HG03457 (cell line): ENCODE results near the gene PRRT1B.

ENCODE experiments used
- ATAC-seq: cut with Tn5 transposase; IDR thresholded peaks from one replicate; pipeline ENCODE4 v1.9.1; 2021; ENCODE audit warnings: moderate number of reproducible peaks; ENCODE audit not compliant: unreplicated experiment

The PRRT1B gene

DNA sequence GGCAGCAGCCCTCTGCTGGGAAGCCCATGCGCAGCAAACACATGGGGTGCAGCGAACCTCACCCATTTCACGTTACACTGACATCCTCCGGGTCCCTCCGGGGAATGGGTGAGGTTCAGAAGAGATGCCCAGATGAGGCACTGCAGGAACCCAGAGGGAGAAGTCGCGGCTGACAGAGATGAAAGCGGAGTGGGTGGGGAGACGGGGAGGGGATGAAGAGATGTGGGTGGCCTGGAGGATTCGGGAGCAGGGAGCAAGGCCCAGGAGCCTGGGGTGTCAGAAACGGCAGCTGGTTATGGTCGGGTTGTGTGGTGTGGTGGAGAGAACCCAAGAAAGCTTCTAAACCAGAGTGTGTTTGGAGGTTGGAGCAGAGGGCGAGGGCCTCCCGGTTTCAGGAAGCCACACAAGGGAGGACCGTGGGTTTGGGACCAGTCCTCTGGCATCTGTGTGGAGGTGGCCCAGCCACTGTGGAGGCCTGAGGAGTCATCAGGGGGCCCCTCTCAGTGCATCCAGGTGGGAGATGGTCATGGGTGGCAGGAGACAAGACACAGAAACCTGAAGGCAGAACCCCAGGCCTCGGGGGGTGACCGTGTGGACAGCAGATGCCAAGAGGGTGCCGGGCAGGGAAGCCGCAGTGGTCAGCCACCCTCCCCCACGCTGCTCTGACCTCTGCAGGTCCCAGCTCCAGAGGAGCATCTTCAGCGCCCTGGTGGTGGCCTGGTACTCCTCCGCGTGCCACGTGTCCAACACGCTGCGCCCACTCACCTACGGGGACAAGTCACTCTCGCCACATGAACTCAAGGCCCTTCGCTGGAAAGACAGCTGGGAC, 22.9 kb upstream of the PRRT1B start:
- ATAC-seq, result no peak

DNA sequence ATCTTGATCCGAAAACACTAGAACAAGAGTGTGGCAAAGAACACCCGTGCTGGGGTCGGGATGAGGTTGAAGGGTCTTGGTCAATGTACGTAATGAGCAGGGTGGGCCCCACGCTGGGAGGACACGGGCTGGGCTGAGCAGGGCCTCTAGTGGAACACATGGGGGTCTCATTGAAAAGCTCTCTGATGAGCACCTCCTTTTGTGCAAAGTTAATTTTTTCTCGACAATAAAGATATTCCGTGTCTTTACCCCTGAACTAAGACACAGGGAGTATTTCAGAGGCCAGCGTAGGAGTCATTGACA, 22.3 kb upstream of the PRRT1B start:
- no peak for ATAC-seq

DNA sequence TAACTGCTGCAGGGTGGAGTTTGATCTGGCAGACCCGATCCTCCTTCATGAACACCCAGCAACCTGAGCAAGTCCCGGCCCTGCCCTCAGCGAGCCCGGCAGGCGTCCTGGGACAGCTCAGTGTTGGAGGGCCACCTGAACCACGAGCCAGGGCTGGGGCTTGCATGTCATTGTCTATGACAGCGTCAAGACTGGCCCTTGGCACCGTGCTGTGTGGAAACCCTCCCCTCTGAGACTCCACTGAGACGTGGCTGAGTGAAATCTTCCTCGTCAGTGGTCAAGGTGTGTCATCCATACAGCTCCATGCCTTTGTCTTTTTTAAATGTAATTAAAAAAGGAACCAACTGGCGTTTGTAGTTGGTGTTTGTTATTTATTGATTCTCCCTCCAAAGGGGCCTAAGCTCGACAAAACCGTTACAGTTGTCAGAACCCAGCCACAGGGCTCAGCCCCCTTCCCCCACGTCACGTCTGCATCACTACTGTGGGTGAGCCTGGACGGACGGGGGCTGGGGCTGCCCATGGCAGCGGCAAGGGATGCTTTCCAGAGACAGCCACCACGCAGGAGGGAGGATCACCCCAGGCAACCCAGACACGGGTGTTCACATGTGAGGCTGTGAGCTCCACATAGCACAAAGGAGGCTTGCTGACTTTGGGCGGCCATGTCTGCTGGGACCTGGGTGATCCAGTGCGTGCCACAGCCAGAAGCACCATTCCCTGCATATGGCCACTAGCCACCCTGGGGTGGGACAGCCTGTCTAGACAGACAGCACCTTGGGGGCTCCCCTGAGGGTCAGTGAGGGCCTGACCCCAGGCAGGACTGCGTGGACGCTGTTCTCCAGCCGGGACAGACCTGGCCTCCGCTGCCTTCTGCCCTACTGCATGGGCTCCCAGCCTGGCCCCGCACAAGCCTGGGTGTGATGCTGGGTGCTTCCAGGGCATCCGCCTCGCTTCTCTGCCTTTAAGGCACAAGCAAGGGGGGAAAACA, 21.6 kb upstream of the PRRT1B start:
- ATAC-seq, result no peak

DNA sequence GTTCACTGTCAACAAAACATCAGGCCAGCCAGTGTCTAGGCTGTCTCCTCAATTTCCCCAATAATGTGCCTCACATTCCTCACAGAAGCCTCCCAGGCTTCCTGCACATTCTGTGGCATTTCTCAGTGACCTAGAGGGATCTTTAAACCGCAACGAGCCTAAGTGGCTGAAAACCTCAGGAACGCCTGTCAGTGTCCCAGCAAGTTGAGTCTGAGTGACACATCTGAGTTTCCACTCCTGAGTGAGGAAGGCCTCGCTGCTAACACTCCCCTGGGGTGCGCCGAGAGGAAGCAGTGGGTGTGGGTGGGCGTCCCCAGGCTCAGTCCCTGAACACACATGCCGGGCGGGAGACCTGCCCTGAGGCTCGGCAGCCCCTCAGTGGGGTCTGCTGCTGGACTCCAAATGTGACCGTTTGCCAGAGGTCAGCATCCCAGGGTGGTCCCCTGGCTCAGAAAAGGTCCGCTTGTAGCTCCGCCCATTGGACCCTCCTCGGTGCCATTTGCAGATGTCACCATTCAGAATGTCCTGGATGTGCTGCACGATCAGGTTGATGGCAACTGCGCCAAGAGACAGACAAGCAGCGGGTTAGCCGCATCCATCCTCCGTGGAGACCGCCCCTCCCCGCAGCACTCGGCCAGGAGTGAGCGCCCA, 20.5 kb upstream of the PRRT1B start:
- no peak for ATAC-seq

DNA sequence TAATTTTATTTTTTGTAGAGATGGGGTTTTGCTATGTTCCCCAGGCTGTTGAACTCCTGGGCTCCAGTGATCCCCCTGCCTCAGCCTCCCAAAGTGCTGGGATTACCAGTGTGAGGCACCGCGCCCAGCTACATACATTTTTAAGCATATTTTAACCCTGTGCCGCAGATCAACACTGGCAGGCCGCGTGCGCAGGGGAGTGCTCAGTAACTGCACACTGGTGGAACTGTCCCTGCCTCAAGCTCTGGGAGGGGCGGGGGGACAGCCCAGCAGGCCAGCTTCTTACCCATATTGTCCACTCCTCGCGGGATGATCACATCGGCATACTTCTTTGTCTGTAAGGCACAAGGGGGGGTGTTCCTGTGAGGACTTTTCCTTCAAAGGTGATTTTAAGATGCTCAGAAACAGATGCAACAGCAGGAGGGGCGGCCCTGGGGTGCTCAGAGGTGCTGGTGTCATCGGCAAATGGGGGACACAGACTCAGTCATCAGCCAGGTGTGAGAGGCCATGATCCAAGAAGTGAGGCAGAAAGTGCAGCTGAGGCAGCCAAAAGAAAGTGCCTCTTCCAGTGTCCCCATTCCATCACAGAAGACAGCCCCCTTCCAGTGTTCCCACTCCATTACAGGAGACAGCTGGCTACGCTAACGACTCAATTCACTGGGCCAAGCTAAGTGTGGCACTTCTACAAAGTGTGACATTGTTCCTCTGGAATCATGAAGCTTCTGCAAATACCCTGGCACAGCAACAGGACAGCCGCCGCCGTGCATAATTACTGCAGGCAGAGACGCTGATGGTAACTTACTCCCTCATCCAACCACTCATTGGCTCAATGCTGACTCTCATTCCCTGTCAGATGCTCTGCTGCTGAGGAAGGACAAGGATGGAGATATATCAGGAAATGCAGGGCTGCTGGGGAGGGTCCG, 19.4 kb upstream of the PRRT1B start:
- ATAC-seq, result no peak

DNA sequence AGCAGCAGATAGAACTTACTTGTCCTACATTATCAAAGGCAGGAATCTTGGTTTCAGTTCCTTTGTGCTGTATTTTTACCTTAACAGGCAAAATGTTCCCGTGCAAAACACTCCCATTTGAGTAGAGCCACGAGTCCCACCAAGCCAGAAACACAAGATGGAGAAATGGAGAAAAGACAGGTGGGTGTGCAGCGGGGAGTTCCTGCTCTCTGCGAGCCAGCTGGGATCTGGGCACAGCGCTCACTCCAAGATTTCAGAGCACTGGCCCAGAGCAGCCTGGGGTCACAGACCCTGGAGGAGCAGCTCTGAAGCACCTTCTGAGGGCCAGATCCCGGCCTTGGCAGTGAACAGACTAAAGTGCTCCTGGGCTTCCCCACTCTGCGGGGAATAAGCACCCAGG, 17.1 kb upstream of the PRRT1B start:
- ATAC-seq, result no peak

DNA sequence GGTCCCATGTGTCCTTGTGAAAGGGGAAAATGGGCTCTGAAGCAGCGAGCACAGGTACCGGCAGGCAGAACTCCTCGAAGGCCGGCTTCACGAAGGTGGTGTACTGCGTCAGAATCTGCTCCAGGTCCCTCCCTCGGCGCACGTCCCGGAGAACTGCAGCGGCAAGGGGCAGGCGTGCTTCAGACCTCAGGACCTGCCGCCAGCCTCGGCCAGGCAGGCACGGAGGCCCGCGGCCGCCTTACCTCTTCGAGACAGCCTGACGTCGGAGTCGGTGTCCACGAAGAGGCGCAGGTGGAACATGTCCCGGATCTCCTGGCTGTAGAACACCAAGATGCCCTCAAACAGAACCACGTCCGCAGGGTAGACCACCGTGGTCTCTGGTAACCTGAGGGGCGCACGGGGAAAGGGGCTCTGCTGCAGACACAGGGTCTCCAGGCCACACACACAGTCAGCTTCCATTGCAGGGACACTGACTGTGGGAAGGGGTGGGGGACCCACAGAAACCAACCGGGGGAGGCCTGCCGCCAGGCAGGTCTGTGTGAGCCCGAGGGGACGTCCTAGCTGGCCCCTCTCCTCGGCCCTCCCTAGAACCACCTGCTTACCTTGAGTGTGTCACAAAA, 16.3 kb upstream of the PRRT1B start:
- no peak for ATAC-seq

DNA sequence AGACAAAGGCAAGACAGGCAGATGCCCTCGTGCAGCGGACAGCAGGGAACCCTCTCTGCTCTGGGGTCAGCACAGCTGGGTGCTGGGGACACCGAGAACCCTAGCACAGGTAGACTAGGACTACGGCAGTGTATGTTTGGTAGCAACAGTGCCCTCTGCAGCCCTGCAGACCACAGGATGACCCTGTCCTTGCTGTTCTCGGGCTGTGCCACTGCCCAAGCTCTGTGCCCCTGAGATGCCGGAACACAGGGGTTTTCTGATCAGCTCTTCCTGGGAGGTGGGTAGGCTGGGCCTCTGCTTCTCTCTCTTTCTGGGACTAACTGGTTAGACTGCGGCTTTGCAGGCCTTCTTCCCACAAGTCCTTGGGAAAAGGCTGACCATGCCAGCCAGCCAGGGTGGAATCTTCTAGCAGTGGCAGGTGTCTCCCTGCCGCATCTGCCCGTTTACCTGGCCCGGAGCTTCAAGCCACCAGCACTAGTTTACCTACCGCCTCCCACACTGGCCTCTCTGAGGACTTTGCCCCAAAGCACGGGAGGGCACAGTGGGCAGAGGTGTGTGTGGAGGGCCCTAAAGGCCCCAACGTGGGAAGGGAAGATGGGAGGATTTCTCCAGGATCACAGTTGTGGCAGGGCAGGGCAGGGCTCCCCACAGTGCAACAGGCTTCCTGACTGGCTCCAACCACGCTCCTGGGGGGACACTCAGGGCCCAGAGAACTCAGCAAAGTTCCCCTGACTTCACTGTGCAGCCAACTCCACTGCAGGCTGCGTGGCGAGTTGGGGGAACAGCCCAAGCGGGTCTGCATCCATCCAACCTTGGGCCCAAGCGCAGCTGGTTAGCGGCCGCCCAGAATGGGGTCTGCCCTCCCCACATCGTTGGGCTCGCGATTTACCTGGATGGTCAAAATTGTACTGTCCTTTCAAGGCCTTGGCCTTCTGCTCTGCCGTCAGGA, 15.5 kb upstream of the PRRT1B start:
- ATAC-seq, result no peak

DNA sequence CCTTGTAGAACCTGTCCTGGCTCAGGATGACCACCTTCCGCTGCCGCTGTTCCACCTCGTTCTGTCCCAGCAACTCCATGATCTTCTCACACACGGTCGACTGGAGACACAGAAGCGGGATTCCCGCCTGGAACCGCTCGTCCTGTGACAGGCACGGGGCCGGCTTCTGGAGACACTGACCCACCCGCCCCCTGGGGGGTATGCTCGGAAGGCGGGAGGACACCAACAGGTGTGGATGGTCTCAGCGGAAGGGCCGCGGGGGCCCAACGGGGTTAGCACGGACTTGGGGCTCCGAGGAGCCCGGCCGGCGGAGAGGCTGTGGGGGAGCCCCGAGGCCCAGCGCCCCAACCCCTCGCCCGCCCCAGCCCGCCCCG, 14.8 kb upstream of the PRRT1B start:
- peak; percentile 13 for ATAC-seq

DNA sequence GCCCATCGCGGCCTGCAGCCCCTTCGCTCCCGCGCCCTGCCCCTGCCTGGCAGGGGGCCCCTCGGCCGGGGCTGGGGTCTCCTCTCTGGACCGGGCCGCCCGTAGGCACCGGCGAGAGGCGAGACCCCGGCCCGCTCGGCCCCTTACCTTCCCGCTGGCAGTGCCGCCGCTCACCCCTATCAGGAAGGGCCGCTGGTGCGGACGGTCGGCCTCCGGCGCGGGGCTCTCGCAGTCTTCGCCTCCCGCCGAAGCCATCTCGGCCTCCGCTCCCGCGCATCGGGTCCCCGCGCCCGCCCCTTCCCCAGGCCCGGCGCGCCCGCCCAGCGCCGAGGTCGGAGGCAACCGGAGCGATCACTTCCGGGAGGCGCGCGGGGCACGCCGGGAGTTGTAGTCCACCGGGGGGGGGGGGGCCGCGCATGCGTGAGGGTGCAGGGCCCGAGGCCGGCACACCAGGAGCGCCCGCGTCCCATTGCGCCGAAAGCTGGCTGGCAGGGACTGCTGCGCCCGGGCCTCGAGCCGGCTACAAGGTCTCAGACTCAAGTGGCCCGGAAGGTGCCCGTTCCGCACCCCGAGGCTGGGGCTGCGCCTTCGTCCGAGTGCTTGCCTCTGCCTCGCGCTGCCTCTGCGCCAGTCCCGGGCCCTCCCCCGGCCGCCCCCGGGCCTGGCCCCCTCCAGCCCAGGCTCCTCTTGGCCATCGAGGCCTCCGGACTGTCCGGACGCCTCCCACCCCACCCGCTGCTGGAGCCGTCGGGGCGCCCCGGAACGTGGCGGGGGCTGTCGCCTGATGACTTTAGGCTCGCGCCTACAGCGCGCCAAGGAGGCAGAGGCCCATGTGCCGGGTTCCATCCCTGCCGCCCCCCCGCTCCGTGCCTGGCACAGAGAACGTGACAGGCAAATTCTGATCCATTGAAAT, 14.1 kb upstream of the PRRT1B start, which contains the start of gene UCK1:
UCK1 (minus strand) TSS at position 344 of the 913 bp plus-strand sequence; CDS start at position 255, 89 bp downstream.
- ATAC-seq, result peak; percentile 64

DNA sequence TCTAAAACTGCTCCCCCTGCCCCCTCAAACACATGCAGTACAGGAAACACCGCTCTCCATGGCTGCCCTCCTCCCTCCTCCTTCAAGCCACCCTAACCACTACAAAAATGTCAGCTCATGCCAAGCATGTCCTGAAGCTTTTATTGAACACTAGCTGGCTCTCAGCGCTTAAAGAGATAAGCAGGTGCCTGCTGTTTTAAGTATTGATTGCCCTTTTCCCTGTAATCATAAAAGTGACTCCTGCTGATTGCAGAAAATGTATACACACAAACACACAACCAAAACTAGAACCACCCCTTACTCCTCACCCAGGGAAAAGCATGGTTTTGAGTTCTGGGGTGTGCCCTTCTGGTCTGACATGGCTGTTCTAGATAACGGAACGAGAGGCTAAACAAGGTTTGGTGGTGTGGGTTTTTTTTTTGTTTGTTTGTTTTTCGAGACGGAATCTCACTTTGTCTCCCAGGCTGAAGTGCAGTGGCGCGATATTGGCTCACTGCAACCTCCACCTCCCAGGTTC, 10.5 kb upstream of the PRRT1B start:
- no peak for ATAC-seq

DNA sequence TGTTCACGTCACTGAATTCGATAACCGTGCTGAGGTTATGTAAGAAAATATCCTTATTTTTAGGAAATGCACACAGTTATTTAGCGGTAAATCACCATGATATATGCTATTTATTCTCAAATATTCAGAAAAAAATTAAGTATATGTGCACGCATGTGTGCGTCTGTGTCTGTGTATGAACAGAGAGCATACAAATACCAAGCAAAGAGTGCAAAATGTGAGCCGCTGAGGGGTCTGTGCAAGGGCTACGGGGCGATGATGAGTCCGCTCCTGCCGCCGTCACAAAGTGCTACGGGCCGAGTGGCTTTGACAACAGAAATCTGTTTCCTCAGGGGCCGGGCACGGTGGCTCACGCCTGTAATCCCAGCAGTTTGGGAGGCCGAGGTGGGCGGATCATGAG, 7.4 kb upstream of the PRRT1B start:
- ATAC-seq, result no peak

DNA sequence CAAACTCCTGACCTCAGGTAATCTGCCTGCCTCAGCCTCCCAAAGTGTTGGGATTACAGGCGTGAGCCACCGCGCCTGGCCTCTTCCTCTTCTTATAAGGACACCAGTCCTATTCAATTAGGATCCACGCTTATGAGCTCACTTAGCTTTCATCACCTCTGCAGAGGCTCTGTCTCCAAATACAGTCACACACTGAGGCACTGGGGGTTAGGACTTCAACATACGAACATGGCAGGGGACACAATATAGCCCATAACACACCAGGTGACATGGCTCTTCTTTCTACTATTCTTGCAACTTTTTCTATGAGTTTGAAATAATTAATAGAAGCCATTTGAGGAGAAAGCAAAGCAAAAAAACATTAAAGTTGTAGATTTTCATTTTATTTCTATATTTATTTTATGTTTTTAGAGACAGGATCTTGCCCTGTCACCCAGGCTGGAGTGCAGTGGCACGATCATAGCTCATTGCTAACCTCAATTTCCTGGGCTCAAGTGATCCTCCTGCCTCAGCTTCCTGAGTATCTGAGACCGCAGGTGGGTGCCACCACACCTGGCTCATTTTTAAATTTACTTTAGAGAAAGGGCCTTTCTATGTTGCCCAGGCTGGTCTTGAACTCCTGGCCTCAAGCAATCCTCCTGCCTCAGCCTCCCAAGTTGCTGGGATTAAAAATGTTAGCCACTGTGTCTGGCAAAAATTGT, 6.0 kb upstream of the PRRT1B start:
- no peak for ATAC-seq

DNA sequence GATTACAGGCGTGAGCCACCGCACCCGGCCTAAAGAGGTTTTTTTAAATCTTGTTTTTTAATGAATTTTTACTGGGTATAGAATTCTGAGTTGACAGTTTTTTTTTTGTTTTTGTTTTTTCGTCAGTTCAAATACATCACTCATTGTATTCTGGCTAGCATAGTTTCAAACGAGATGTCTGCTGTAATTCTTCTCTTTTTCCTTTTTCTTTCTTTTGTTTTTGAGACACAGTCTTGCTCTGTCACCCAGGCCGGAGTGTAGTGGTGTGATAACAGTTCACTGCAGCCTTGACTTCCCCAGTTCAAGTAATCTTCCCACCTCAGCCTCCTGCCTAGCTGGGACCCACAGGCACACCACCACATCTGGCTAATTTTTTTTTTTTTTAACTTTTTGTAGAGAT, 2.2 kb upstream of the PRRT1B start:
- ATAC-seq, result no peak

DNA sequence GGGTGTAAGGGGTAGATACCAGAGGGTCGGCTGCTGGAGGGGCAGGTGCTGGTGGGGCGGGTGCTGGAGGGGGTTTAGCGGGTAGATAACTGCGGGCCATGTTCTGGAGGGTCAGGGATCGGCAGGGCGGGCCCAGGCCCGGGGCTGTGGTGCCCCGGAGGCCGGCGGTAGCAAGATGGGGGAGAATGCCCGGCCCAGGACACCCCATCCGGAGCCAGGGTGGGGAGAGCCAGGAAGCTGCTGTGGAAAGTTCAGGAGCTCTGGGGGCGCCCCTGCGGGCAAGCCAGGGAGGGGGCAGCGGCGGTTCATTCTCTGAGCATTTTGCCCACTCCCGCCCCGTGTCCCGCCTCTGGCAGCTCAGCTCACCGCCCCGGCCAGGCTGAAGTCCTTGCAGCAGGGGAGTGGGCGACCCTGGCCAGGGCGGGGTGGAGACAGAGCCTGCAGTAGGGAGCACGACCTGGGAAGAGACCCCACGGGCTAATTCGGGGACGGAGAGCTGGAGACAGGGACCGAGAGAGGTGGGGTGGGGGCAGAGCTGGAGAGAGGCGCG, 538 bp downstream of the PRRT1B start:
- ATAC-seq, result no peak

DNA sequence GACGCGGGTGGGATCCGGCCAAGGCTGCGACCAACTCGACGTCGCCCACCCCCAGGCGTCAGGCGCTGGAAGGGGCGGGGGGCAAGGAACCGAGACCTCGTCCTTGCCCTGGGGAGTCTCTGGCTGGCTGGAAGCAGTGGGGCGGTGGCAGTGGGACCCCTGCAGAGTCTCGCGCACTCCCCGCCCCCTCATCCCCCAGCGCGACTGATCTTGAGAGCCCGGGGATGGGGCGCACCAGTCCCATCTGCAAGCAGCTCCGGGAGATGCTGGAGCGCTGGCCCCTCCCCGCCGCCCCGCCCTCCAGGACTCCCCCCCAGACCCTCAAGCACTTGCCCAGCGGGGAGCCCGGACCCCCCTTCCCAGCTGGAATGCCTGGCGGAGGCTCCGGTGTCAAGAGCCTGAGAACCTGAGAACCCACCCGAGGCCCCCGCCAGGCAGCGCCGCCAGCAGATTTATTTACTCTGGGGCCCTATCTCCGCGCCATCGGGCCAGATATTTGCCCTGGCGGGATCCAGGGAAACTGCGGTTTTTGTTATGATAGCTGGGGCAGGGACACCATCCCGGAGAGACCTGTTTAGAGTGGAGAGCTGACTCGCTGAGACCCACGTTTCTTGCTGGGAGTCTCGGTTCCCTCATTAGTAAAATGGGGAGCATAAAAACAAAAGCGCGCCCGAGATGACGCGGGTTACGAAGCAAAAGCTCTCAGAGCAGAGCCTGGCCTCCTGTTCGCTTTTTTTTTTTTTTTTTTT, 1.2 kb downstream of the PRRT1B start:
- ATAC-seq, result no peak
